Natural killer cell treated with Interleukin-12 subunit alpha and Interleukin-12 subunit beta and Interleukin-15 and Interleukin-18, amount 100 ng/mL, for 72 hours (primary cell): ENCODE results near the gene RUVBL2. TPM values are rescaled to one million over a fixed set of nuclear protein-coding genes. Genes with fewer than 3 reads are reported as not detected.

Experiments
- ATAC-seq, 2 donors: fragments of 150-1000 bp; cut with Tn5 transposase in 1 of 2; sonication (Bioruptor Pico), chemical (Tn5 transposase) in 1 of 2; 2 replicates each; pipeline ENCODE4 v1.10.0; 2021
- DNase-seq: peaks from one replicate; pipeline ENCODE4 v3.0.0; 2022; ENCODE audit warnings: low spot score
- H3K27ac Mint-ChIP-seq, 2 donors: 1 replicate in 1 of 2; 2 replicates in 1 of 2; pipeline ENCODE4 v1.8.0; 2022; ENCODE audit warnings: mixed read lengths in 2 of 2, mild to moderate bottlenecking in 1 of 2, moderate library complexity in 1 of 2
- H3K27me3 Mint-ChIP-seq, 2 donors: 1 replicate in 1 of 2; 2 replicates in 1 of 2; pipeline ENCODE4 v1.8.0; 2022; ENCODE audit warnings: mixed read lengths in 2 of 2
- H3K36me3 Mint-ChIP-seq: one replicate; pipeline ENCODE4 v1.8.0; 2022; ENCODE audit warnings: mixed read lengths
- H3K4me1 Mint-ChIP-seq, 2 donors: 1 replicate in 1 of 2; 2 replicates in 1 of 2; pipeline ENCODE4 v1.8.0; 2022; ENCODE audit warnings: low read depth in 2 of 2, mixed read lengths in 2 of 2, mild to moderate bottlenecking in 1 of 2
- H3K4me3 Mint-ChIP-seq: one replicate; pipeline ENCODE4 v1.8.0; 2022; ENCODE audit warnings: mixed read lengths
- H3K9me3 Mint-ChIP-seq: 2 replicates; pipeline ENCODE4 v1.8.0; 2022; ENCODE audit warnings: mixed read lengths
- total RNA-seq, 2 donors: library from RNA; stranded (reverse); gene quantifications; one replicate each; pipeline ENCODE4 v1.2.3, GENCODE V29; 2022

RUVBL2 gene
- total RNA-seq, 2 donors from 2014 or later = 101 to 173 TPM

GRCh38 chr19:48959341-48960239 is 34.1 kb upstream of the RUVBL2 start:
- no peaks in the 10 kb centered on the region for H3K9me3 Mint-ChIP-seq
- H3K36me3 Mint-ChIP-seq = no peaks in the 10 kb centered on the region
- no peak overlapping the region for H3K27ac Mint-ChIP-seq
- ATAC-seq = no peak
- H3K4me1 Mint-ChIP-seq = peaks cover 42 to 50% of the 10 kb centered on the region in 2 donors
- DNase-seq = no peak
- H3K4me3 Mint-ChIP-seq = no peak overlapping the region
- H3K27me3 Mint-ChIP-seq = no peaks in the 10 kb centered on the region

GRCh38 chr19:48961051-48961649 is 32.5 kb upstream of the RUVBL2 start:
- ATAC-seq (no peak), DNase-seq (no peak)
- Mint-ChIP-seq H3K4me1 (peaks cover 50 to 58% of the 10 kb centered on the region in 2 donors), H3K4me3 (no peak overlapping the region), H3K27ac (peak overlapping the region; percentile 98 to 99), H3K9me3 (no peaks in the 10 kb centered on the region), H3K27me3 (no peaks in the 10 kb centered on the region), H3K36me3 (peaks cover 1% of the 10 kb centered on the region)

DNA sequence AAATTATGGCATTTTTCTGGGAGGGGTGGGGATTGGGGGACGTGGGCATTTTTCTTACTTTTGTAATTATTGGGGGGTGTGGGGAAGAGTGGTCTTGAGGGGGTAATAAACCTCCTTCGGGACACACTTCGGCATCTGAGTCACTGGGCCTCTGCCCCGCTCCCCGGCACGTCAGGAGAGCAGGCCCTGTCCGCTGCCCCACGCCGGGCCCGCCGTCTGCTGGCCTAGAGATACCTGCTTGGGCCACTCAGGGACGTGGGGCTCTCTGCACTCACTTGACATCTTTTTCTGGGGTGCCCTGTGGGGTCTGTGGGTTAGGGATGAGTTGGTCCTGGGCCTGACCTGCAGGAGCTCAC is 32.0 kb upstream of the RUVBL2 start:
- H3K9me3 Mint-ChIP-seq = no peaks in the 10 kb centered on the region
- ATAC-seq (no peak), DNase-seq (no peak)
- peaks cover 6% of the 10 kb centered on the region for H3K36me3 Mint-ChIP-seq
- H3K27ac Mint-ChIP-seq = peak overlapping the region; percentile 98 to 99
- H3K27me3 Mint-ChIP-seq = no peaks in the 10 kb centered on the region
- H3K4me1 Mint-ChIP-seq = peaks cover 54 to 60% of the 10 kb centered on the region in 2 donors
- peak overlapping the region; percentile 100 for H3K4me3 Mint-ChIP-seq

- ATAC-seq (peak in 1 of 2 donors; percentile 54), DNase-seq (peak; percentile 83)
- peak overlapping the region; percentile 98 to 99 for H3K27ac Mint-ChIP-seq
- H3K27me3 Mint-ChIP-seq = no peaks in the 10 kb centered on the region
- no peaks in the 10 kb centered on the region for H3K9me3 Mint-ChIP-seq
- peaks cover 57 to 58% of the 10 kb centered on the region in 2 donors for H3K4me1 Mint-ChIP-seq
- H3K36me3 Mint-ChIP-seq = peaks cover 7% of the 10 kb centered on the region
- peak overlapping the region; percentile 100 for H3K4me3 Mint-ChIP-seq
Measured at GRCh38 chr19:48962029-48962848, 31.4 kb upstream of the RUVBL2 start.

GRCh38 chr19:48962849-48963165 is 30.9 kb upstream of the RUVBL2 start:
- Mint-ChIP-seq H3K36me3 (peaks cover 7% of the 10 kb centered on the region), H3K4me1 (peaks cover 57 to 58% of the 10 kb centered on the region in 2 donors), H3K27ac (peak overlapping the region; percentile 98 to 99), H3K4me3 (peak overlapping the region; percentile 100), H3K9me3 (no peaks in the 10 kb centered on the region), H3K27me3 (no peaks in the 10 kb centered on the region)
- DNase-seq (no peak), ATAC-seq (no peak)

DNA sequence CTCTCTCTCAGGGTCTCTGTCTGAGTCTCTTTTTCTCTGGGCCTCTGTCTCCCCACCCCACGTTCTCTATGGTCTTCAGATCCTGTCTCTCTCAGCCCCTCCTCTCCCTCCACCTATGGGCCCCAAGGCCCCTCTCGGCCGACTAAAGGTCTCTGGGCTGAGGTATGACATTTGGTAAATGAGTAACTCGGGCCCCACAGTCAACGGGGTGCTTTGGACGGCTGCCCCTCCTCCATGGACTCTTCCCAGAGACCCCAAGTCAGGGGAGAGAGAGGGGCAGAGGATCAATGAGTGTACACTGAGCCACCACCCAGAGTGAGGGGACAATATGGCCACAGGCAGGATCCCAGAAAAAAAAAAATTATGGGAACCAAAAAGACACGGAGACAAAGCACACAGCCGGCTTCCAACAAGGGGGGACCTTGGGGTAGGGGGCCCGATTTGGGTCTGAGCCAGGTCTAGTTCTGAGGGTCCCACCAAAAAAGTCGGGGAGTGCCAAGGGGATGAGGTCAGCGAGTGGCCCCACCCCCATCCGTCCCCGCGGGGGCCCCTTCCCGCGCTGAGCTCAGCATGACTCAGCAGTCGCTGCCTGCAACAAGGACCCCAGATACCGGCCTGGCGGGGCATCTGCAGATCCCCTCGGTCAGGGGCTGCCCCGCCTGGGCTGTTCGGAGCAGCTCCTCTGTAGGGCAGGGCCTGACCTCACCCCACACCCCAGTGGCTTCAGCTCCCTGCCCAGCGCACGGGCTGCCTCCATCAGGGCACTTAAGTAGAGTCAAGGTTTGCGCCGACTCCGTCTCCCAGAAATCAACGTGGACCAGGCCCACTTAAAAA is 30.1 kb upstream of the RUVBL2 start:
- peak; percentile 88 for DNase-seq
- H3K4me1 Mint-ChIP-seq = peaks cover 55 to 63% of the 10 kb centered on the region in 2 donors
- peak; percentile 7 to 52 for ATAC-seq
- peak overlapping the region; percentile 98 to 99 for H3K27ac Mint-ChIP-seq
- no peaks in the 10 kb centered on the region for H3K9me3 Mint-ChIP-seq
- peak overlapping the region; percentile 100 for H3K4me3 Mint-ChIP-seq
- H3K36me3 Mint-ChIP-seq = peaks cover 7% of the 10 kb centered on the region
- no peaks in the 10 kb centered on the region for H3K27me3 Mint-ChIP-seq

GRCh38 chr19:48964205-48965039 is 29.3 kb upstream of the RUVBL2 start:
- Mint-ChIP-seq H3K4me3 (peak overlapping the region; percentile 100), H3K27me3 (no peaks in the 10 kb centered on the region), H3K36me3 (peaks cover 7% of the 10 kb centered on the region), H3K27ac (peak overlapping the region; percentile 98 to 99), H3K9me3 (no peaks in the 10 kb centered on the region), H3K4me1 (peaks cover 52 to 60% of the 10 kb centered on the region in 2 donors)
- no peak for ATAC-seq
- DNase-seq = no peak

- Mint-ChIP-seq H3K4me3 (peak within 1 kb of the TSS; percentile 100), H3K4me1 (peaks cover 52 to 60% of the 10 kb centered on the region in 2 donors), H3K27me3 (no peaks in the 10 kb centered on the region), H3K36me3 (peaks cover 7% of the 10 kb centered on the region), H3K27ac (peak within 1 kb of the TSS; percentile 98 to 99), H3K9me3 (no peaks in the 10 kb centered on the region)
- DNase-seq (peak; percentile 98), ATAC-seq (peak; percentile 85 to 87)
Measured at GRCh38 chr19:48965040-48965805, 28.5 kb upstream of the RUVBL2 start, which contains the start of gene FTL. TSS of gene FTL (plus strand) at chr19:48965309. CDS start at chr19:48965508, 199 bp downstream.

- H3K27ac Mint-ChIP-seq = peak overlapping the region; percentile 98 to 99
- H3K27me3 Mint-ChIP-seq = no peaks in the 10 kb centered on the region
- DNase-seq (peak; percentile 89), ATAC-seq (peak; percentile 61 to 66)
- H3K4me1 Mint-ChIP-seq = peaks cover 55 to 63% of the 10 kb centered on the region in 2 donors
- peak overlapping the region; percentile 100 for H3K4me3 Mint-ChIP-seq
- peaks cover 7% of the 10 kb centered on the region for H3K36me3 Mint-ChIP-seq
- H3K9me3 Mint-ChIP-seq = no peaks in the 10 kb centered on the region
Measured at GRCh38 chr19:48965806-48966540, 27.7 kb upstream of the RUVBL2 start.

DNA sequence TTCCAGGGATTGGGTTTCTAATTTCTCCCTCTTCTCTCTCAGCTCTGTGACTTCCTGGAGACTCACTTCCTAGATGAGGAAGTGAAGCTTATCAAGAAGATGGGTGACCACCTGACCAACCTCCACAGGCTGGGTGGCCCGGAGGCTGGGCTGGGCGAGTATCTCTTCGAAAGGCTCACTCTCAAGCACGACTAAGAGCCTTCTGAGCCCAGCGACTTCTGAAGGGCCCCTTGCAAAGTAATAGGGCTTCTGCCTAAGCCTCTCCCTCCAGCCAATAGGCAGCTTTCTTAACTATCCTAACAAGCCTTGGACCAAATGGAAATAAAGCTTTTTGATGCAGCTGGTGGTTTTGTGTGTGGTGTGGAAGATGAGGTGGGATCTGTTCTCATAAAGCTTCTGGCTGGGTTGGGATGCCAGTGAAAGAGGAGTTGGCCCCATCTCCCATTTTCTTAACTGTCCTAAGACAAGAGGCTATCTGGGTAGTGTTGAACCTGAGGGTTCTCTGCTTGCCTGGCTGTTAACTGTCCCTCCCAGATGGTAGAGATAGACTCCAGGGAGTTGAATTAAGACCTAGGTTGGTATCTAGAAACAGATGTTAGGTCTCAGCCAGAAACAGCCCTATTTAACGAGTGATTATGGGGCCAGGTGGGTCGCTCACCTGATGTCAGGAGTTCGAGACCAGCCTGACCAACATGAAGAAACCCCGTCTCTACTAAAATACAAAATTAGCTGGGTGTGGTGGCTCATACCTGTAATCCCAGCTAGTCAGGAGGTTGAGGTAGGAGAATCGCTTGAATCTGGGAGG is 26.9 kb upstream of the RUVBL2 start:
- ATAC-seq (no peak), DNase-seq (no peak)
- H3K9me3 Mint-ChIP-seq = no peaks in the 10 kb centered on the region
- no peaks in the 10 kb centered on the region for H3K27me3 Mint-ChIP-seq
- H3K4me1 Mint-ChIP-seq = peaks cover 56 to 61% of the 10 kb centered on the region in 2 donors
- peaks cover 7% of the 10 kb centered on the region for H3K36me3 Mint-ChIP-seq
- peak overlapping the region; percentile 100 for H3K4me3 Mint-ChIP-seq
- peak overlapping the region; percentile 98 to 99 for H3K27ac Mint-ChIP-seq
